Transverse colon (tissue), 3 donors: Measurements from ENCODE around the gene ADAM12.

Experiments
- EP300 ChIP-seq: sonication (generic); formaldehyde crosslinking; IDR thresholded peaks from one replicate; pipeline ENCODE4 v1.6.1; 2017; ENCODE audit warnings: antibody characterized with exemption, low read depth
- POLR2A ChIP-seq: fragments of 450-650 bp; IDR thresholded peaks from one replicate; pipeline ENCODE4 v1.6.1; 2016; ENCODE audit warnings: antibody characterized with exemption, mild to moderate bottlenecking, moderate library complexity
- TF ChIP-seq, protein P1 (sequence below), 5 experiments: fragments of 200-600 bp in 3 of 5; fragments of 450-650 bp in 2 of 5; sonication (generic) in 3 of 5; IDR thresholded peaks; 1 replicate in 2 of 5; 2 replicates in 3 of 5; pipeline ENCODE4 v1.5.1; 2016 to 2017; ENCODE audit warnings: antibody characterized with exemption in 5 of 5, inconsistent platforms in 3 of 5, mild to moderate bottlenecking in 2 of 5, moderate library complexity in 1 of 5

DNA sequence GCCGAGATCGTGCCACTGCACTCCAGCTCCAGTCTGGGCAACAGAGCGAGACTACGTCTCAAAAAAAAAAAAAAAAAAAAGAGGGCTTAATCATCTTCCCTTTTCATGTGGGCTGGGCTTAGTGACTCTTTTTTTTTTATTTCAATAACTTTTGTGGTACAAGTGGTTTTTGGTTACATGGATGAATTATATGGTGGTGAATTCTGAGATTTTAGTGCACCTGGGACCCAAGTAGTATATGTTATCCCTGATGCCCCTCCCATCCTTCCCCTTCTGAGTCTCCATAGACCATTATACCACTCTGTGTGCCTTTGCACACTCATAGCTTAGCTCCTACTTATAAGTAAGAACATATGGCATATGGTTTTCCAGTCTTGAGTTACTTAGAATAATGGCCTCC lies 4.8 kb upstream of the ADAM12 start:
- TF ChIP-seq, protein P1, sequence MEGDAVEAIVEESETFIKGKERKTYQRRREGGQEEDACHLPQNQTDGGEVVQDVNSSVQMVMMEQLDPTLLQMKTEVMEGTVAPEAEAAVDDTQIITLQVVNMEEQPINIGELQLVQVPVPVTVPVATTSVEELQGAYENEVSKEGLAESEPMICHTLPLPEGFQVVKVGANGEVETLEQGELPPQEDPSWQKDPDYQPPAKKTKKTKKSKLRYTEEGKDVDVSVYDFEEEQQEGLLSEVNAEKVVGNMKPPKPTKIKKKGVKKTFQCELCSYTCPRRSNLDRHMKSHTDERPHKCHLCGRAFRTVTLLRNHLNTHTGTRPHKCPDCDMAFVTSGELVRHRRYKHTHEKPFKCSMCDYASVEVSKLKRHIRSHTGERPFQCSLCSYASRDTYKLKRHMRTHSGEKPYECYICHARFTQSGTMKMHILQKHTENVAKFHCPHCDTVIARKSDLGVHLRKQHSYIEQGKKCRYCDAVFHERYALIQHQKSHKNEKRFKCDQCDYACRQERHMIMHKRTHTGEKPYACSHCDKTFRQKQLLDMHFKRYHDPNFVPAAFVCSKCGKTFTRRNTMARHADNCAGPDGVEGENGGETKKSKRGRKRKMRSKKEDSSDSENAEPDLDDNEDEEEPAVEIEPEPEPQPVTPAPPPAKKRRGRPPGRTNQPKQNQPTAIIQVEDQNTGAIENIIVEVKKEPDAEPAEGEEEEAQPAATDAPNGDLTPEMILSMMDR (IDR thresholded peaks at IDR 0.05): no peak
- no peak for TF ChIP-seq EP300
- TF ChIP-seq POLR2A: no peak
